Measurements from ENCODE around the gene SERINC5.
A peak's percentile ranks its signal among the peaks of the same experiment; 100 is the strongest.

Gene SERINC5

DNA sequence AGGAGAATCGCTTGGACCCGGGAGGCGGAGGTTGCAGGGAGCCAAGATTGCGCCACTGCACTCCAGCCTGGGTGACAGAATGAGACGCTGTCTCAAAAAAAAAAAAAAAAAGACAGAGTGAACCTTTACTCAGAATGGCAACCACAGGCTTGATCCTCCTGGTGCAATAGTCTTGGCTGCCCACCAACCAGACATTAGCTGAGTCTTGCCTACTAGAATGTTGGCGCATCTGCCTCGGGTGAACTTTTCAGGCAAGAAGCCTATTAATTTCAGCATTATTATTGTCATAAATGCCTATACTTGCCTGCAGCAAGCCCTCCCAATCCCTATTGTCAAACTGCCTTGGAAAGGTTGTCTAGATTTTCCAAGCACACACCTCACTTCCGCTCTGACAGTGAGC lies 4.2 kb downstream of the SERINC5 start:
- no peak for DNase-seq

DNA sequence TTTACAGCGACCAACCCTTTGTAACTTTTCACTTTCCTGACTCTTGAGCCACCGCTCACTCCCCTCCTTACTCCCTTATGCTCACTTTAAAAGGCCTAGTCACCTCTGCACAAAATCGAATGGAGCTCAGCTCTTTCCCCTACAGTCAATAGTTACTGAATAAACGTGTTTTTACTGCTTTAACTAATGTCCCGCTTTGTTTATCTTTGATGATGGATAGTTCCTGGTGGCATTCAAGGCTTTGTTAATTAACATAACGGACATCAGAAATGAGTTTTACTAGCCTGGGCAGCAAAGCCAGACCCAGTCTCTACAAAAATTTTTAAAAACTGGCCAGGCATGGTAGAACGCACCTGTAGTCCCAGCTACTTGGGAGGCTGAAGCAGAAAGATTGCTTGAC lies 5.0 kb downstream of the SERINC5 start:
- DNase-seq, result no peak

DNA sequence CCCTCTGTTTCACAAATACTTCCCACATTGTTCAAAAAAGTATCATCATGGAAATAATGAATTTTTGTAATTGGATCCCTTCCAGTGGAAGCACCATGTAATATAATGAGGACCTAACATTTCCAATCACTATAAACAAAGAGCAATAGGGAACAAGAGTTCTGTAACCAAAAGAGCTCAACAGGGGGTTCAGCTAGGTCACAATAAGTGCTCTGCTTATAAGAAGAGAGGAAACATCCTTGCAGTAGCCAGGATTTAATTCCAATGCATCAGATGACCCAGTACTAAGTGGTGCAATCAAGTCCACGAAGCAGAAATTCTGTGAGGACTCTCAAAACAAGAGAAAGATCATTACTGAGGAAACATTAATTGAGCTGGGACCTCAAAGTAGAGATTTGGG lies 5.9 kb downstream of the SERINC5 start:
- DNase-seq, result no peak

- DNase-seq, result no peak
Measured at GRCh38 chr5:80248378-80248777, 7.5 kb downstream of the SERINC5 start.

DNA sequence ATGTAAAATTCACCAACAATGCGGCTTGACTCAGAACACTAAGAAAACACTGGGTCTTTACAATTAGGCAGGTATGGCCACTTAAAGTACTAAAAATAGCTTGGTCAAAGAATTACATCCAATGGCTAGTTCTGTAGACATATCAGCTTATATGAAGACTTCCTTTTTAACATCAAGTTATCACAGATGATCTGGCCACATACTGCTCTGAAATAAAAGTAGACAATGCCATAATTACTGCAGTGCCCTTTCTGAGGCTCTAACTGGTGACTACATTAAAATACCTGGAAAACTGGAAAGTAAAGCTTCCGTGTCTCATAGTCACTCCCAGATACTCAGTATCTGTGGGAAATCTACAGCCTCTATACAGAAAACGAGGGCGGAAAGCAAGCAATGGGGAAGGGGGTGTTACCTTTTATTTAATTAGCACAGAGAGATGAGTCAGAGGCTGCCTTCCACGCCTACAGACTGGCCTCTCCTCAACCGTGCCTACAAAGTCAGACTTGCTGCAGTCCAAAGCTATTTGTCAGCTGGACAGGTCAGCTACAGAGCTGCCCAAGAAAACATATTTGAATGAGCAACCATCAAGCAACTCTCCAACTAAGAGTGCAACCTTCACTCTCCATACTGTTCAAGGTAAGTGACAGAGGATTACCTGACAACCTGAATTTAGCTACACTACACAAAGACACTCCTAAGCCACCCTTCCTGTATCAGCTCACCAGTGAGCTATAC lies 8.7 kb downstream of the SERINC5 start:
- DNase-seq, result peak in 2 of 4 experiments; percentile 4 to 7

DNA sequence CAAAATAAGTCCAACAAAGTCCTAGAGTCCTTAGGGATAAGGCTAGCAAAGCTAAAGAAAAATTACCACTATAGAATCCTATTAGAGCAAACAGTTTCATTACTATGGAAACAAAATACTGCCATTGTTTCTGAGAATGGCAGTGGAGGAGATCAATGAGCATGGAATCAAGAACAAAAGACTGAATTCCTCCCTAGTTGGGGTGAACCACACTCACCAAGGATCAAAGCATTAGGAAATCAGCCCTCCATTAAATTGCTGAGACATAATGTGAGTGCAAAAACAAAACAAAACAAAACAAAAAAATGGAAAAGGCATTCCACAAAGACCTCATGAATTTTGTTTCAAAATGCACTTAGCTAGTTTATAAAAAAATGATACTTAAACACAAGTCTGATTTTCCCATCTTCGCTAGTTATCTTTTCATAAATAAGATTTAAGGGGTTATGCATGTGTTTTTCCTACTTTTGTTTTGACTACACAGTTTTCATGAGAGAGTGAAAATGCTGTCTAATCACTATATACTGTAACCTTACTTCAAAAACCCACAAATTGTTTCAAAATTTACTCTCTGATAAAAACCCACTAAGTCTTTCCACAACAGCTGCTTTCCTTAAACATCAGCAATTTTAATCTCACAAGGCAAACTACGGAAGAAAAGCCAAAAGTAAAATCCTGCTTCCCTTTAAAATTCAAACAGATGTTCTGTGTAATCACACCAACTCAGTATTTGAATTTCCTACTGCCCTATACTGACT lies 9.7 kb downstream of the SERINC5 start:
- DNase-seq, result no peak

GRCh38 chr5:80243567-80243966 lies 12.3 kb downstream of the SERINC5 start:
- DNase-seq, result no peak

- DNase-seq, result no peak
Measured at GRCh38 chr5:80242849-80243248, 13.0 kb downstream of the SERINC5 start.

DNA sequence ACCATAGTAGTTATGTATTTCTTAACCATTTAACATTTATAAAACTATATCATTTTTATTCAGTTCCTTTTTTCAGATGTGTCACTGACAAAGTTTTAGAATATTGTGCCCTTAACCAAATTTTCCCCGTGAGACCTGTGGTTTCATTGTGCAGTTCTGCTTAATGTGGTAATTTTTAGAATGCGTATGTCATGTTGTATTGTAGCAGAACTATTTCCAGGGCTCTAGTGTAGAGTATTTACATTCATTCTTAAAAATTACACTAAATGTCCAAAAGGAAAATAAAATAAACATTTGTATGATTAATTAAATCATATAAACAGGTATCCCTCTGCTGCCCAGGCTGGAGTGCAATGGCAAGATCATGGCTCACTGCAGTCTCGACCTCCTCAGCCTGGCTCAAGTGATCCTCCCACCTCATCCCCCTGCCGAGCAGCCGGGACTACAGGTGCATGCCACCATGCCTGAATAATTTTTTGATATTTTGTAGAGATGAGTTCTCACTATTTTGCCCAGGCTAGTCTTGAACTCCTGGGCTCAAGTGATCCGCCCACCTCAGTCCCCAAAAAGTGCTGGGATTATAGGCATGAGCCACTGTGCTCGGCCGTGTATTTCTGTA lies 15.4 kb downstream of the SERINC5 start:
- no peak for DNase-seq

DNA sequence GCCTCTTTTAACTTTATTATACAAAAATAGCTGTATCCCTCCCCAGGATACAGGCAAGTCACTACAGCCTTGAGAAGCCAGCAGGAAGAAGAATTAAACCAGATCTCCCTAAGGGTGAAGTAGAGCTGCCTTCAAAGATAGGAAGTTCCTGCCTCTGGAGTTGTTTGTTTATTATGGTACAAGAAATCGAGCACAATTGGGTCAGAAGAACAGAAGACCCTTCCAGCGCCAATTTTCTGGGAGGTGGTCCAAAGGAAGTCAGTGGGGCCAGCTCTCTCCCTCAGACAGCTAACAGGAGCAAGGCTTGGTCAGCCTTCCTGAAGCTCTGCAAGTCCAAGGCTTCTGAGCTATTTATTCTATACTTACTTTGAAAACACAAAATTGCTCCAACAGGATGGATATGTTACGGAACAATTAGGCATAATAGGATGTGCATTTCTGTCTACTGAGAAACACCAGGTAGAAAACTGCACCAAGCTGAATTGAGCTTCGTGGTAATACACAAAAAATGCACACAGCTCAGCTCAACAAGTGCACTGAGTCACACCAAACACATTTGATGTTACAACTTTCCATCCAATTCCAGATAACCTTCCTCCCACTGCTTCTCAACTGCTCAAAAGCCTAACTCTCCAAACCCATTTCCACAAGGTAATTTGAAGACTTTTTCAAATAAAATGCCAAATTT lies 16.0 kb downstream of the SERINC5 start:
- no peak for DNase-seq

DNA sequence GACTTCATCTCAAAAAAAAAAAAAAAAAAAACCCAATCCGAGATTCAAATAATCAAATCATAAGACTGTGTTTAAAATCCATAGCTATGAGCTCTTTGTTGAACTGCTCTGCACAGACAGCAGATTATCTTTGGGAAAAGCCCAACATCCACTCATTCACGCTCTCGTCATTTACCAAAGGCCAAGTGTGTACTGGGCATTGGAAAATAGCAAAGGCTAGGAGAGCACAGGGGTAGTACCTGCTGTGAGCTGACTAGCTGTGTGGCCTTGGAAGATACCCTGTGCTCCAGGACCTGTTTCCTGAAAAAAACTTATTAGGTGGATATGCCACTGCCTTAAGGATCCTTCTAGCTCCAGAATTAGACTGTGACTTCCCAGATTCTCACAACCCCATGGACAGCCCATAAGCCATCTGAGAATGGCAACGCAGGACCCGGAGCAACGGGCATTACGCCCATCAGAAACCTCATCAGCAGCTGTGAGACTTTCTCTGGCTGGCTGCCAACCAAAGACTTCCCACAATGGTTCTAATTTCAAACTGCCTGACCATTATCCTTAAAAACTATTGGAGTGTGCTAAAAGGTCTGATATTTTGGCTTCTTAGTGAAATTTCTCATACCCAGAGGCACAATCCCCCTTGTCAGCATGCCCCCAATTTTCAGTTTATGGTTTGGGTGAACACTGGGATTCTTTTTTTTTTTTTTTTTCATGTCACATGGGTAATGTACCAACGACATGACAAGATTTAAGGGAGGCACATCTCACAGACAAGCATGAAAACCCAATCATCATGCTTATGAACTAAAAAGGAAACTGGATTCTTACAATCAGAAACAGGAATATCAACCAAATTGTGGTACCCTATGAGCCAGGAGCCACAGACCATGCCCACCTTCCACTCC lies 16.8 kb downstream of the SERINC5 start:
- no peak for DNase-seq

GRCh38 chr5:80238097-80238496 lies 17.8 kb downstream of the SERINC5 start:
- DNase-seq, result no peak

DNA sequence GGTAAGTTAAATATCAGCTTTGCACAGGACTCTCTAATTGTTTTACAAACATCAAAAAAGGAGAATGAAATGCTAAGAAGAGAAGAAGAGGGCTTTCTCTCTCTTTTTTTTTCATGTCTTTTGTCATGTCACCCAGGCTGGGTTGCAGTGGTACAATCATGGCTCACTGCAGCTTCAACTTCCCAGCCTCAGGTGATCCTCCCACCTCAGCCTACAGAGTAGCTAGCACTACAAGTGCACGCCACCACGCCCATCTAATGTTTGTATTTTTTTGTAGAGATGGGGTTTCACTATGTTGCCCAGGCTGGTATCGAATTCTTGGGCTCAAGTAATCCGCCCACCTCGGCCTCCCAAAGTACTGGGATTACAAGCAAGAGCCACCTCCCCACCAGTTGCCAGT lies 18.6 kb downstream of the SERINC5 start:
- DNase-seq, result no peak

- no peak for DNase-seq
Measured at GRCh38 chr5:80234116-80234948, 21.5 kb downstream of the SERINC5 start.

DNA sequence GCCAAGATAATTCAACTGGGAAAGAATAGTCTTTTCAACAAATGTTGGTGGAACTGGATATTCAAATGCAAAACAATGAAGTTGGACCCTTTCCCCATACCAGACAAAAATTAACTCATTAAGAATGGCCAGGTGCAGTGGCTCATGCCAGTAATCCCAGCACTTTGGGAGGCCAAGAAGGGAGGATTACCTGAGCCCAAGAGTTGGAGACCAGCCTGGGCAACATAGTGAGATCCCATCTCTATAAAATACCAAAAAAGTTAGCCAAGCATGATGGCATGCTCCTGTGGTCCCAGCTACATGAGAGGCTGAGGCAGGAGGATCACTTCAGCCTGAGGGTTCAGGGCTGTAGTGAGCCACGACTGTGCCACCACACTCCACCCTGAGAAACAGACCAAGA lies 24.2 kb downstream of the SERINC5 start:
- DNase-seq, result no peak

GRCh38 chr5:80231243-80231642 lies 24.6 kb downstream of the SERINC5 start:
- no peak for DNase-seq

- DNase-seq, result no peak
Measured at GRCh38 chr5:80230269-80230992, 25.4 kb downstream of the SERINC5 start.

- DNase-seq, result no peak
Measured at GRCh38 chr5:80229902-80230255, 26.0 kb downstream of the SERINC5 start.

- DNase-seq, result no peak
Measured at GRCh38 chr5:80227979-80228596, 27.8 kb downstream of the SERINC5 start.

- DNase-seq, result no peak
Measured at GRCh38 chr5:80225934-80226326, 29.9 kb downstream of the SERINC5 start.
